Neuronal stem cell (in vitro differentiated cells): ENCODE data around the gene GRPEL1.

Experiments
- DNase-seq: peaks from one replicate; pipeline ENCODE4 v3.0.0-alpha.2; 2013; ENCODE audit warnings: low spot score
- H2AFZ ChIP-seq: one replicate; pipeline ENCODE4 v1.6.1; 2013; ENCODE audit warnings: mild to moderate bottlenecking, low read length, inconsistent platforms
- H2AK5ac ChIP-seq: 2 replicates; pipeline ENCODE4 v1.6.1; 2013; ENCODE audit warnings: low read depth, mild to moderate bottlenecking, inconsistent platforms, low read length, moderate library complexity, mixed read lengths
- H2BK120ac ChIP-seq: 2 replicates; pipeline ENCODE4 v1.6.1; 2013; ENCODE audit warnings: low read depth, mild to moderate bottlenecking, inconsistent platforms, low read length, moderate library complexity, mixed read lengths
- H2BK12ac ChIP-seq: one replicate; pipeline ENCODE4 v1.6.1; 2013; ENCODE audit warnings: low read length, inconsistent platforms
- H2BK15ac ChIP-seq: 2 replicates; pipeline ENCODE4 v1.6.1; 2013; ENCODE audit warnings: mild to moderate bottlenecking, low read length, inconsistent platforms, mixed read lengths
- H2BK5ac ChIP-seq: one replicate; pipeline ENCODE4 v1.6.1; 2013; ENCODE audit warnings: inconsistent platforms, mild to moderate bottlenecking, low read length, moderate library complexity
- H3K14ac ChIP-seq: one replicate; pipeline ENCODE4 v1.6.1; 2013; ENCODE audit warnings: low read length, inconsistent platforms
- H3K18ac ChIP-seq: 2 replicates; pipeline ENCODE4 v1.6.1; 2013; ENCODE audit warnings: low read length, inconsistent platforms
- H3K23ac ChIP-seq: 2 replicates; pipeline ENCODE4 v1.6.1; 2013; ENCODE audit warnings: low read depth, mild to moderate bottlenecking, mixed read lengths, low read length, inconsistent platforms; ENCODE audit not compliant: poor library complexity
- H3K27ac ChIP-seq: replicated peaks from 3 replicates; pipeline ENCODE4 v1.5.1; 2013; ENCODE audit warnings: low read length, inconsistent platforms
- H3K27me3 ChIP-seq, 3 experiments: 2 replicates each; pipeline ENCODE4 v1.6.1; 2013; ENCODE audit warnings: low read length in 3 of 3, mild to moderate bottlenecking in 2 of 3, inconsistent platforms in 1 of 3, low read depth in 1 of 3, mixed read lengths in 1 of 3, moderate library complexity in 1 of 3; ENCODE audit not compliant: control insufficient read depth in 3 of 3, insufficient read depth in 3 of 3
- H3K36me3 ChIP-seq, 2 donors: replicated peaks in 1 of 2; 2 replicates each; pipeline ENCODE4 v1.6.1; 2013; ENCODE audit warnings: low read length in 2 of 2; ENCODE audit not compliant: control insufficient read depth in 2 of 2, insufficient read depth in 2 of 2
- H3K4ac ChIP-seq: 2 replicates; pipeline ENCODE4 v1.6.1; 2013; ENCODE audit warnings: inconsistent platforms, mild to moderate bottlenecking, low read length, moderate library complexity
- H3K4me1 ChIP-seq, 2 donors: 1 replicate in 1 of 2; 2 replicates in 1 of 2; pipeline ENCODE4 v1.6.1; 2013; ENCODE audit warnings: low read length in 2 of 2, low read depth in 1 of 2; ENCODE audit not compliant: control insufficient read depth in 2 of 2, insufficient read depth in 1 of 2
- H3K4me2 ChIP-seq: one replicate; pipeline ENCODE4 v1.6.1; 2013; ENCODE audit warnings: mild to moderate bottlenecking, low read length, inconsistent platforms; ENCODE audit not compliant: insufficient read depth, poor library complexity, severe bottlenecking
- H3K4me3 ChIP-seq, 2 donors: 2 replicates each; pipeline ENCODE4 v1.5.1; 2013; ENCODE audit warnings: low read length in 2 of 2, mild to moderate bottlenecking in 2 of 2, inconsistent platforms in 1 of 2, moderate library complexity in 1 of 2
- H3K79me1 ChIP-seq: one replicate; pipeline ENCODE4 v1.6.1; 2013; ENCODE audit warnings: low read depth, mild to moderate bottlenecking, inconsistent platforms, low read length, moderate library complexity
- H3K9ac ChIP-seq: one replicate; pipeline ENCODE4 v1.6.1; 2013; ENCODE audit warnings: mild to moderate bottlenecking, low read depth, low read length, inconsistent platforms; ENCODE audit not compliant: poor library complexity
- H3K9me3 ChIP-seq, 2 donors: replicated peaks in 1 of 2; 2 replicates each; pipeline versions ENCODE3 to v1.6.1; 2013; ENCODE audit warnings: low read length in 2 of 2, mild to moderate bottlenecking in 2 of 2, inconsistent platforms in 1 of 2, low read depth in 1 of 2, mixed read lengths in 1 of 2, moderate library complexity in 1 of 2; ENCODE audit not compliant: control insufficient read depth in 2 of 2, insufficient read depth in 1 of 2
- H4K8ac ChIP-seq: one replicate; pipeline ENCODE4 v1.6.1; 2013; ENCODE audit warnings: low read depth, mild to moderate bottlenecking, inconsistent platforms, low read length, moderate library complexity
- H4K91ac ChIP-seq: one replicate; pipeline ENCODE4 v1.6.1; 2013; ENCODE audit warnings: low read length, low read depth, mild to moderate bottlenecking, inconsistent platforms; ENCODE audit not compliant: poor library complexity
- WGBS, 2 donors: extraction: QIAGEN DNeasy Blood & Tissue Kit; methylation state at CpG; one replicate each; pipeline ENCODE4 v1.1.7; 2013; ENCODE audit warnings: missing lambda C conversion rate in 2 of 2, mixed read lengths in 1 of 2; ENCODE audit not compliant: insufficient read length in 2 of 2, insufficient replicate concordance in 1 of 2; ENCODE audit errors: extremely low coverage in 2 of 2; 5-methylcytosine and 5-hydroxymethylcytosine counted together

GRPEL1 gene

DNA sequence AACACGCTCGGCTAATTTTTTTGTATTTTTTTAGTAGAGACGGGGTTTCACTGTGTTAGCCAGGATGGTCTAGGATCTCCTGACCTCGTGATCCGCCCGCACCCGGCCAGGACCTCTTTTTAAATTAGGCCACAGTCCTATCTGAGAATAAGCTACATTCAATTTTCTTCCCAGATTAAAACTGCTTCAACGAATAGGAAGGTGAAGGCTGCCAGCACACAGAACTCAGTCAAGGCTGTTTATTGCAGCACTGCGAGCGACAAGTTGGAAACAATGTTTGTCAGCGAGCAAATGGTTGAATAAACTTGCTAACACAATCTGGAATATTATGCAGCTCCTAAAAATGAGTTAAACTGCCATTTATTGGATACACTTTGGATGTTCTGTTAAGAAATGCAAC, 1.9 kb downstream of the GRPEL1 start:
- no peak for DNase-seq
- no peak overlapping the region for H4K91ac ChIP-seq
- no peak overlapping the region for H3K4me3 ChIP-seq
- H3K27ac ChIP-seq, result no peak overlapping the region
- no peak overlapping the region for H3K4me2 ChIP-seq
- no CpG with 5 or more reads among the region's 11 CpGs for WGBS, 2 donors
- peaks cover 0 to 6% (median 6%) of the 10 kb centered on the region in 3 experiments for H3K27me3 ChIP-seq
- H2BK15ac ChIP-seq, result no peak overlapping the region
- no peak overlapping the region for H3K18ac ChIP-seq
- no peak overlapping the region for H2BK12ac ChIP-seq
- no peak overlapping the region for H3K4ac ChIP-seq
- no peak overlapping the region for H2BK120ac ChIP-seq
- no peak overlapping the region for H2BK5ac ChIP-seq
- no peak overlapping the region for H4K8ac ChIP-seq
- H2AK5ac ChIP-seq, result no peak overlapping the region
- H3K14ac ChIP-seq, result no peak overlapping the region
- peaks cover 5 to 7% of the 10 kb centered on the region in 2 donors for H3K4me1 ChIP-seq
- H3K9me3 ChIP-seq, result no peaks in the 10 kb centered on the region
- no peak overlapping the region for H3K23ac ChIP-seq
- no peak overlapping the region for H3K9ac ChIP-seq
- H2AFZ ChIP-seq, result no peak overlapping the region
- H3K79me1 ChIP-seq, result peaks cover 7% of the 10 kb centered on the region
- H3K36me3 ChIP-seq, result peaks cover 15 to 45% of the 10 kb centered on the region in 2 donors

DNA sequence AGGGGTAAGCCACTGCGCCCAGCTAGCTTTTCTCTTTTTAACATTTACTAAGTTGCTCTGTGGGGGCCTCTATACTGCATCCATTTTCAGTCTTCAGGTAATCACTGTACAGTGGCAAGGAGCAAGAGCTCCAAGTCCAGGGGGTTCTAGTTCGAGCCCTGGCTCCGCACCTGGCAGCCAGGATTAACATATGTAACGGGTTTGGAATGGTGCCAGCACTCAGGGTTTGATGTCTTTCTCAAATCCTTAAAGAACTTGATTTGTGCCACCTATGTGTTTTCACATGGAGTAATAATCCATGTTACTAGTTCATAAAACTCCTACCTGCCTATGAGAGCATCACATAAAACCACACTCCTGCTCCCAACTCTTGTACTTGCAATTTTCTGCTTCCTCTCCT, 4.5 kb downstream of the GRPEL1 start:
- H3K14ac ChIP-seq, result no peak overlapping the region
- H3K9me3 ChIP-seq, result no peaks in the 10 kb centered on the region
- H3K4me1 ChIP-seq, result peaks cover 3 to 5% of the 10 kb centered on the region in 2 donors
- no peak overlapping the region for H3K9ac ChIP-seq
- no peak for DNase-seq
- no peak overlapping the region for H3K4ac ChIP-seq
- no peak overlapping the region for H3K27ac ChIP-seq
- no peak overlapping the region for H2BK5ac ChIP-seq
- no peak overlapping the region for H2BK120ac ChIP-seq
- no peaks in the 10 kb centered on the region for H3K27me3 ChIP-seq
- H2BK12ac ChIP-seq, result no peak overlapping the region
- no peak overlapping the region for H2BK15ac ChIP-seq
- no peak overlapping the region for H2AFZ ChIP-seq
- H3K23ac ChIP-seq, result no peak overlapping the region
- WGBS, 2 donors, result no CpG with 5 or more reads among the region's 4 CpGs
- H3K36me3 ChIP-seq, result peaks cover 22 to 72% of the 10 kb centered on the region in 2 donors
- H3K4me3 ChIP-seq, result no peak overlapping the region
- H4K91ac ChIP-seq, result no peak overlapping the region
- H4K8ac ChIP-seq, result no peak overlapping the region
- no peak overlapping the region for H2AK5ac ChIP-seq
- no peak overlapping the region for H3K4me2 ChIP-seq
- no peak overlapping the region for H3K18ac ChIP-seq
- peaks cover 7% of the 10 kb centered on the region for H3K79me1 ChIP-seq

DNA sequence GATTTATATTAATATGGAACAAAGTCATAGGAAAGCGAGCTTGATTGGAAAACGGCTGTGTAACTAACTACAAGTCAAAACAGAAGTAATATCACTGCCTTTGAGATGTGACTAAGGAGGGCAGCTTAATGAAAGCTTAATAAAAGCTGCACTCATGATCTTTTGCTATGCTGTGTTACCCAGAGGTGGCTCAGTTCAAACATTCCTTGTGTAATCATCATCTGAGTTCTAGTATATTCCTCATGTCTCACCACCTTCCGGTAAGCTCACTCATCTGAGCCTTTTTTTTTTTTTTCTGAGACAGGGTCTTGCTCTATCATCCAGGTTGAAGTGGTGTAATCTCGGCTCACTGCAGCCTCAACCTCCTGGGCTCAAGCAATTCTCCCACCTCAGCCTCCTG, 5.0 kb downstream of the GRPEL1 start:
- no peak overlapping the region for H3K14ac ChIP-seq
- H2BK15ac ChIP-seq, result no peak overlapping the region
- no peak overlapping the region for H3K4me3 ChIP-seq
- no peak overlapping the region for H3K23ac ChIP-seq
- H3K9me3 ChIP-seq, result no peaks in the 10 kb centered on the region
- no peak overlapping the region for H3K18ac ChIP-seq
- H2BK12ac ChIP-seq, result no peak overlapping the region
- H3K36me3 ChIP-seq, result peaks cover 22 to 77% of the 10 kb centered on the region in 2 donors
- H3K4ac ChIP-seq, result no peak overlapping the region
- H3K27me3 ChIP-seq, result no peaks in the 10 kb centered on the region
- no peak overlapping the region for H3K4me2 ChIP-seq
- H3K9ac ChIP-seq, result no peak overlapping the region
- no peak overlapping the region for H2BK120ac ChIP-seq
- H3K27ac ChIP-seq, result no peak overlapping the region
- H4K91ac ChIP-seq, result no peak overlapping the region
- WGBS, 2 donors, result no CpG with 5 or more reads among the region's 4 CpGs
- H2BK5ac ChIP-seq, result no peak overlapping the region
- peaks cover 7% of the 10 kb centered on the region for H3K79me1 ChIP-seq
- peaks cover 3 to 5% of the 10 kb centered on the region in 2 donors for H3K4me1 ChIP-seq
- H4K8ac ChIP-seq, result no peak overlapping the region
- no peak overlapping the region for H2AK5ac ChIP-seq
- H2AFZ ChIP-seq, result no peak overlapping the region
- no peak for DNase-seq

DNA sequence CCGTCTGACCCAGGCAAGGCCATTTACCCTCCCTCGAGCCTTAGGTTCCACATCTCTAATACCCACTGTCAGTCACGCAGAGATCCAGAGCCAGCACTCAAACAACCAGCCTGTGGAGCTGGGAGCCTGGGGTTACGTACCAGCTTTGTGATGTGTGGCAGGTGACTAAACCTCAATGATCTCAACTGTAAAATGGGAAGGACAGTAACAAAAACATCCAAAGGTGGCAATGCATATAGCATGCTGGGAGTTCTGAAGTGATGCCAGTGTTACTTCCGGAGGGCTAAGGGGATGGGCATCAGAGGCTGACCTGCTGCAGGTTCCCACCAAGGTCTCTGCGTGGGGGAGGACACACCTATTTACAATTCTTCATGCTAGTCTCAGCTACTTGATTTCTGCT, 6.0 kb downstream of the GRPEL1 start:
- no peak overlapping the region for H4K8ac ChIP-seq
- H3K14ac ChIP-seq, result no peak overlapping the region
- no peak overlapping the region for H3K27ac ChIP-seq
- H2BK120ac ChIP-seq, result no peak overlapping the region
- no peak overlapping the region for H3K4ac ChIP-seq
- H2AFZ ChIP-seq, result no peak overlapping the region
- H3K79me1 ChIP-seq, result peaks cover 2% of the 10 kb centered on the region
- DNase-seq, result no peak
- no peak overlapping the region for H2BK12ac ChIP-seq
- peaks cover 22 to 84% of the 10 kb centered on the region in 2 donors for H3K36me3 ChIP-seq
- H3K9me3 ChIP-seq, result no peaks in the 10 kb centered on the region
- no peak overlapping the region for H3K4me2 ChIP-seq
- H2AK5ac ChIP-seq, result no peak overlapping the region
- no peak overlapping the region for H3K23ac ChIP-seq
- no peak overlapping the region for H2BK15ac ChIP-seq
- no CpG with 5 or more reads among the region's 6 CpGs for WGBS, 2 donors
- H3K18ac ChIP-seq, result no peak overlapping the region
- H3K4me1 ChIP-seq, result peaks cover 2 to 3% of the 10 kb centered on the region in 2 donors
- H3K9ac ChIP-seq, result no peak overlapping the region
- no peak overlapping the region for H3K4me3 ChIP-seq
- H4K91ac ChIP-seq, result no peak overlapping the region
- no peak overlapping the region for H2BK5ac ChIP-seq
- H3K27me3 ChIP-seq, result no peaks in the 10 kb centered on the region
